Measurements from ENCODE around the gene PNMT. TPM values are rescaled to one million over a fixed set of nuclear protein-coding genes. Genes with fewer than 3 reads are reported as not detected.
A peak's percentile ranks its signal among the peaks of the same experiment; 100 is the strongest.

PNMT gene
- total and polyA plus RNA-seq, 2 of the 13 experiments (the other 11 are each of a cell fraction or from before 2014, with no cell fraction given): 0.25 TPM; not detected in 1

DNA sequence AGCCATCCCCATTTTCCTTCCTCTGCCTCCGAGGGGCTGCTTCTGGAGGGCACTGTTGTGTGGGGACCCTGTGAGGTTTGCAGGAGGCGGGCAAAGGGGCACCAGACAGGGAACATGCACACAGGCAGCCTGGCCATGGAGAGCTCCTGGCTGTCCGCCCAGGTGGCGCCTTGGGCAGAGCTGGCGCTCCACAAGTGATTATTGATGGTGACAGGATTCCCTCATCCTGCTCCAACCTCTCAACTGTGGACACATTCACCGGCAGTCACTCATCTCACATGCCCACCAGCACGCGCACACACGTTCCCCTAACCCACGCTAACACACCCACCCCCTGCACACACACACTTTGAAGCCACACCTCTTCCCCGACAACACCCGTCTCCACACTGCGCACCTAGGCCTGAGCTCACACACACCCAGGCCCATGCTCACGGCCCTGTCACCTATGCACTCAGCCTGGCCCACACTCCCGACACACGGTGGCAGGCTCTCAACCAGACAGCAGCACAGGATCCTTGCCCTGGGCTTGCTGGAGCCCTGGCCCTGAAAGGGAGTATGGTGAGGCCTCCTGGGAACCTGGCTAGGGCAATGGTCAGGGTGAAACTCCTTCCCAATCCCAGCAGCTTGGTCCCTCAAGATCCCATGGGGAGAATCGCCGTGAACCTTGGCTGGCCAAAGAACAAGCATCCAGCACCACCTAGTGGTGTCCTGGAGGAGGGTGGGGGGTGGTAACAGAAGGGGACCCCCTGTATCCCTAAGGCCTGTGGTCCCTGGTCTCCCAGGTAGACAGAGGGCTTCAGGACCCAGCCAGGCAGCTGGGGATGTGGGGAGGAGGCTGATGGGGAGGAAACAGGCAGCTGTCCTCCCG lies 3.6 kb downstream of the PNMT start (continued):
- TF ChIP-seq ZSCAN9 (CRISPR knock-in tag; IDR thresholded peaks at IDR 0.05; ENCODE audit: borderline replicate concordance): no peak
- peak; percentile 82; the same call in 1 of the 2 replicates for TF ChIP-seq ZNF317 (CRISPR knock-in tag; IDR thresholded peaks at IDR 0.05)
- TF ChIP-seq NR1H2 (CRISPR knock-in tag; IDR thresholded peaks at IDR 0.05; ENCODE audit: borderline replicate concordance, low read depth): no peak
- peak; percentile 20; the same call in 1 of the 2 replicates for TF ChIP-seq ZNF746 (CRISPR knock-in tag; IDR thresholded peaks at IDR 0.05)
- 0 out of 2 replicates have a peak, but pooled peaks have one; percentile 44 for TF ChIP-seq ETV6 (CRISPR knock-in tag; conservative IDR thresholded peaks at IDR 0.05)
- TF ChIP-seq TAF15 (IDR thresholded peaks at IDR 0.05; ENCODE audit: low read depth, low read length, poor library complexity, severe bottlenecking): peak; percentile 49
- TF ChIP-seq, protein P1, sequence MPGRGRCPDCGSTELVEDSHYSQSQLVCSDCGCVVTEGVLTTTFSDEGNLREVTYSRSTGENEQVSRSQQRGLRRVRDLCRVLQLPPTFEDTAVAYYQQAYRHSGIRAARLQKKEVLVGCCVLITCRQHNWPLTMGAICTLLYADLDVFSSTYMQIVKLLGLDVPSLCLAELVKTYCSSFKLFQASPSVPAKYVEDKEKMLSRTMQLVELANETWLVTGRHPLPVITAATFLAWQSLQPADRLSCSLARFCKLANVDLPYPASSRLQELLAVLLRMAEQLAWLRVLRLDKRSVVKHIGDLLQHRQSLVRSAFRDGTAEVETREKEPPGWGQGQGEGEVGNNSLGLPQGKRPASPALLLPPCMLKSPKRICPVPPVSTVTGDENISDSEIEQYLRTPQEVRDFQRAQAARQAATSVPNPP (CRISPR knock-in tag; IDR thresholded peaks at IDR 0.05): no peak
- TF ChIP-seq AKAP8 (CRISPR knock-in tag; IDR thresholded peaks at IDR 0.05): no peak; the same call in 1 of the 2 replicates
- TF ChIP-seq ZNF547 (CRISPR knock-in tag; IDR thresholded peaks at IDR 0.05): no peak; the same call in 1 of the 2 replicates
- TF ChIP-seq ZMYM4 (CRISPR knock-in tag; IDR thresholded peaks at IDR 0.05): 0 out of 2 replicates have a peak, but pooled peaks have one; percentile 15
- no peak for TF ChIP-seq FOXP1 (IDR thresholded peaks at IDR 0.05)
- no peak for TF ChIP-seq FOXP1 (CRISPR knock-in tag; IDR thresholded peaks at IDR 0.05)
- TF ChIP-seq, protein P2, sequence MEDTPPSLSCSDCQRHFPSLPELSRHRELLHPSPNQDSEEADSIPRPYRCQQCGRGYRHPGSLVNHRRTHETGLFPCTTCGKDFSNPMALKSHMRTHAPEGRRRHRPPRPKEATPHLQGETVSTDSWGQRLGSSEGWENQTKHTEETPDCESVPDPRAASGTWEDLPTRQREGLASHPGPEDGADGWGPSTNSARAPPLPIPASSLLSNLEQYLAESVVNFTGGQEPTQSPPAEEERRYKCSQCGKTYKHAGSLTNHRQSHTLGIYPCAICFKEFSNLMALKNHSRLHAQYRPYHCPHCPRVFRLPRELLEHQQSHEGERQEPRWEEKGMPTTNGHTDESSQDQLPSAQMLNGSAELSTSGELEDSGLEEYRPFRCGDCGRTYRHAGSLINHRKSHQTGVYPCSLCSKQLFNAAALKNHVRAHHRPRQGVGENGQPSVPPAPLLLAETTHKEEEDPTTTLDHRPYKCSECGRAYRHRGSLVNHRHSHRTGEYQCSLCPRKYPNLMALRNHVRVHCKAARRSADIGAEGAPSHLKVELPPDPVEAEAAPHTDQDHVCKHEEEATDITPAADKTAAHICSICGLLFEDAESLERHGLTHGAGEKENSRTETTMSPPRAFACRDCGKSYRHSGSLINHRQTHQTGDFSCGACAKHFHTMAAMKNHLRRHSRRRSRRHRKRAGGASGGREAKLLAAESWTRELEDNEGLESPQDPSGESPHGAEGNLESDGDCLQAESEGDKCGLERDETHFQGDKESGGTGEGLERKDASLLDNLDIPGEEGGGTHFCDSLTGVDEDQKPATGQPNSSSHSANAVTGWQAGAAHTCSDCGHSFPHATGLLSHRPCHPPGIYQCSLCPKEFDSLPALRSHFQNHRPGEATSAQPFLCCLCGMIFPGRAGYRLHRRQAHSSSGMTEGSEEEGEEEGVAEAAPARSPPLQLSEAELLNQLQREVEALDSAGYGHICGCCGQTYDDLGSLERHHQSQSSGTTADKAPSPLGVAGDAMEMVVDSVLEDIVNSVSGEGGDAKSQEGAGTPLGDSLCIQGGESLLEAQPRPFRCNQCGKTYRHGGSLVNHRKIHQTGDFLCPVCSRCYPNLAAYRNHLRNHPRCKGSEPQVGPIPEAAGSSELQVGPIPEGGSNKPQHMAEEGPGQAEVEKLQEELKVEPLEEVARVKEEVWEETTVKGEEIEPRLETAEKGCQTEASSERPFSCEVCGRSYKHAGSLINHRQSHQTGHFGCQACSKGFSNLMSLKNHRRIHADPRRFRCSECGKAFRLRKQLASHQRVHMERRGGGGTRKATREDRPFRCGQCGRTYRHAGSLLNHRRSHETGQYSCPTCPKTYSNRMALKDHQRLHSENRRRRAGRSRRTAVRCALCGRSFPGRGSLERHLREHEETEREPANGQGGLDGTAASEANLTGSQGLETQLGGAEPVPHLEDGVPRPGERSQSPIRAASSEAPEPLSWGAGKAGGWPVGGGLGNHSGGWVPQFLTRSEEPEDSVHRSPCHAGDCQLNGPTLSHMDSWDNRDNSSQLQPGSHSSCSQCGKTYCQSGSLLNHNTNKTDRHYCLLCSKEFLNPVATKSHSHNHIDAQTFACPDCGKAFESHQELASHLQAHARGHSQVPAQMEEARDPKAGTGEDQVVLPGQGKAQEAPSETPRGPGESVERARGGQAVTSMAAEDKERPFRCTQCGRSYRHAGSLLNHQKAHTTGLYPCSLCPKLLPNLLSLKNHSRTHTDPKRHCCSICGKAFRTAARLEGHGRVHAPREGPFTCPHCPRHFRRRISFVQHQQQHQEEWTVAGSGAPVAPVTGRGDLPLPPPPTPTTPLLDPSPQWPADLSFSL (CRISPR knock-in tag; IDR thresholded peaks at IDR 0.05): peak; percentile 71
- TF ChIP-seq KLF11 (CRISPR knock-in tag; IDR thresholded peaks at IDR 0.05): no peak; the same call in 1 of the 2 replicates
- TF ChIP-seq, protein P3, sequence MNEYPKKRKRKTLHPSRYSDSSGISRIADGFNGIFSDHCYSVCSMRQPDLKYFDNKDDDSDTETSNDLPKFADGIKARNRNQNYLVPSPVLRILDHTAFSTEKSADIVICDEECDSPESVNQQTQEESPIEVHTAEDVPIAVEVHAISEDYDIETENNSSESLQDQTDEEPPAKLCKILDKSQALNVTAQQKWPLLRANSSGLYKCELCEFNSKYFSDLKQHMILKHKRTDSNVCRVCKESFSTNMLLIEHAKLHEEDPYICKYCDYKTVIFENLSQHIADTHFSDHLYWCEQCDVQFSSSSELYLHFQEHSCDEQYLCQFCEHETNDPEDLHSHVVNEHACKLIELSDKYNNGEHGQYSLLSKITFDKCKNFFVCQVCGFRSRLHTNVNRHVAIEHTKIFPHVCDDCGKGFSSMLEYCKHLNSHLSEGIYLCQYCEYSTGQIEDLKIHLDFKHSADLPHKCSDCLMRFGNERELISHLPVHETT (CRISPR knock-in tag; conservative IDR thresholded peaks at IDR 0.05): 0 out of 2 replicates have a peak, but pooled peaks have one; percentile 14
- peak; percentile 84; the same call in 1 of the 2 replicates for TF ChIP-seq CC2D1A (CRISPR knock-in tag; IDR thresholded peaks at IDR 0.05)
- TF ChIP-seq, protein P4, sequence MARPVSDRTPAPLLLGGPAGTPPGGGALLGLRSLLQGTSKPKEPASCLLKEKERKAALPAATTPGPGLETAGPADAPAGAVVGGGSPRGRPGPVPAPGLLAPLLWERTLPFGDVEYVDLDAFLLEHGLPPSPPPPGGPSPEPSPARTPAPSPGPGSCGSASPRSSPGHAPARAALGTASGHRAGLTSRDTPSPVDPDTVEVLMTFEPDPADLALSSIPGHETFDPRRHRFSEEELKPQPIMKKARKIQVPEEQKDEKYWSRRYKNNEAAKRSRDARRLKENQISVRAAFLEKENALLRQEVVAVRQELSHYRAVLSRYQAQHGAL (CRISPR knock-in tag; IDR thresholded peaks at IDR 0.05; ENCODE audit: not compliant biosample characterization): no peak
- no peak for TF ChIP-seq CBX5 (CRISPR knock-in tag; IDR thresholded peaks at IDR 0.05; ENCODE audit: borderline replicate concordance)
- TF ChIP-seq, protein P5, sequence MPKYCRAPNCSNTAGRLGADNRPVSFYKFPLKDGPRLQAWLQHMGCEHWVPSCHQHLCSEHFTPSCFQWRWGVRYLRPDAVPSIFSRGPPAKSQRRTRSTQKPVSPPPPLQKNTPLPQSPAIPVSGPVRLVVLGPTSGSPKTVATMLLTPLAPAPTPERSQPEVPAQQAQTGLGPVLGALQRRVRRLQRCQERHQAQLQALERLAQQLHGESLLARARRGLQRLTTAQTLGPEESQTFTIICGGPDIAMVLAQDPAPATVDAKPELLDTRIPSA (CRISPR knock-in tag; IDR thresholded peaks at IDR 0.05; ENCODE audit: borderline replicate concordance): no peak
